A673 (cell line): ENCODE data around the gene VAV3. TPM values are rescaled to one million over a fixed set of nuclear protein-coding genes. Genes with fewer than 3 reads are reported as not detected.

Experiments
- BruUV-seq: library from RNA; stranded (reverse); fragments of 400-500 nt; replicated peaks from 2 replicates; lab custom pipeline; 2021; lab: Mats Ljungman, UMichigan
- CTCF ChIA-PET: fragments of 300-600 bp; sonication (Branson Sonifier 250); formaldehyde crosslinking; loops from one replicate; lab custom pipeline; 2022; ENCODE audit warnings: antibody characterized with exemption; lab: Charles Lee
- POLR2A ChIA-PET: fragments of 300-600 bp; sonication (Branson Sonifier 250); formaldehyde crosslinking; loops from one replicate; lab custom pipeline; 2022; ENCODE audit warnings: antibody characterized with exemption; ENCODE audit not compliant: low non-redundant PET; lab: Charles Lee
- DNase-seq: peaks from one replicate; pipeline ENCODE4 v3.0.0-alpha.2; 2015; ENCODE audit warnings: low spot score
- H3K27ac ChIP-seq: fragments of 200-600 bp; sonication (generic); 2 replicates; pipeline ENCODE4 v1.5.1; 2016; ENCODE audit warnings: mixed run types, low read depth, mild to moderate bottlenecking, mixed read lengths, antibody characterized with exemption, low read length; ENCODE audit not compliant: poor library complexity, severe bottlenecking
- H3K27me3 ChIP-seq: fragments of 200-600 bp; sonication (generic); replicated peaks from 2 replicates; pipeline ENCODE4 v1.6.1; 2017; ENCODE audit warnings: mixed run types, low read depth, mild to moderate bottlenecking, mixed read lengths, antibody characterized with exemption, low read length; ENCODE audit not compliant: insufficient read depth, poor library complexity
- H3K36me3 ChIP-seq: fragments of 200-600 bp; sonication (generic); 2 replicates; pipeline ENCODE4 v1.6.1; 2016; ENCODE audit warnings: mixed run types, mild to moderate bottlenecking, mixed read lengths, antibody characterized with exemption, low read length; ENCODE audit not compliant: insufficient read depth, poor library complexity, severe bottlenecking
- H3K4me1 ChIP-seq: fragments of 200-600 bp; sonication (generic); 2 replicates; pipeline ENCODE4 v1.6.1; 2017; ENCODE audit warnings: mixed run types, mild to moderate bottlenecking, mixed read lengths, antibody characterized with exemption, low read length; ENCODE audit not compliant: insufficient read depth, poor library complexity, severe bottlenecking
- H3K4me3 ChIP-seq: fragments of 200-600 bp; sonication (generic); 2 replicates; pipeline ENCODE4 v1.5.1; 2016; ENCODE audit warnings: low read depth, mixed run types, mild to moderate bottlenecking, mixed read lengths, low read length; ENCODE audit not compliant: poor library complexity, severe bottlenecking
- H3K9me3 ChIP-seq: fragments of 200-600 bp; sonication (generic); 2 replicates; pipeline ENCODE4 v1.6.1; 2016; ENCODE audit warnings: mixed run types, low read depth, mild to moderate bottlenecking, mixed read lengths, antibody characterized with exemption, low read length; ENCODE audit not compliant: poor library complexity, severe bottlenecking
- CTCF ChIP-seq: fragments of 300-800, 200-600 bp; sonication (generic); conservative IDR thresholded peaks from 2 replicates; pipeline ENCODE4 v1.5.1; 2017; ENCODE audit warnings: low read depth, mild to moderate bottlenecking, antibody characterized with exemption, low read length, moderate library complexity, mixed read lengths
- EZH2 ChIP-seq: fragments of 200-600 bp; sonication (generic); IDR thresholded peaks from 2 replicates; pipeline ENCODE4 v1.6.1; 2017; ENCODE audit warnings: borderline replicate concordance, low read depth, mild to moderate bottlenecking, mixed read lengths, antibody characterized with exemption, low read length; ENCODE audit not compliant: poor library complexity, severe bottlenecking
- intact Hi-C: fragments of 100-400 bp; cut with micrococcal nuclease; formaldehyde crosslinking; loops from one replicate; pipeline ENCODE4 v1.10.0; 2022; ENCODE audit not compliant: unreplicated experiment
- total RNA-seq: library from RNA; stranded (reverse); gene quantifications from 2 replicates; pipeline ENCODE4 v1.2.3, GENCODE V29; 2021

The VAV3 gene
- total RNA-seq, 1 experiment from 2014 or later = 0.30 TPM

GRCh38 chr1:107604825-107605224 is 360.2 kb downstream of the VAV3 start:
- H3K4me3 ChIP-seq = no peak overlapping the region
- H3K9me3 ChIP-seq = no peaks in the 10 kb centered on the region
- CTCF ChIA-PET = no interaction called here
- POLR2A ChIA-PET = no interaction called here
- H3K27me3 ChIP-seq = no peaks in the 10 kb centered on the region
- TF ChIP-seq CTCF = no peak
- no peak for TF ChIP-seq EZH2
- no peaks in the 10 kb centered on the region for H3K4me1 ChIP-seq
- no TSS peak for BruUV-seq
- no peaks in the 10 kb centered on the region for H3K36me3 ChIP-seq
- no peak for DNase-seq
- no peak overlapping the region for H3K27ac ChIP-seq
- intact Hi-C loops = no loop called here

- no peaks in the 10 kb centered on the region for H3K27me3 ChIP-seq
- H3K9me3 ChIP-seq = no peaks in the 10 kb centered on the region
- intact Hi-C loops = no loop called here
- BruUV-seq = no TSS peak
- H3K36me3 ChIP-seq = no peaks in the 10 kb centered on the region
- ChIA-PET POLR2A (no interaction called here), CTCF (no interaction called here)
- H3K4me1 ChIP-seq = no peaks in the 10 kb centered on the region
- no peak overlapping the region for H3K27ac ChIP-seq
- H3K4me3 ChIP-seq = no peak overlapping the region
- no peak for DNase-seq
- no peak for TF ChIP-seq CTCF
Observed at GRCh38 chr1:107600607-107601160, 364.3 kb downstream of the VAV3 start.

GRCh38 chr1:107599220-107599619 is 365.8 kb downstream of the VAV3 start:
- Histone ChIP-seq H3K4me3 (no peak overlapping the region), H3K9me3 (no peaks in the 10 kb centered on the region), H3K36me3 (no peaks in the 10 kb centered on the region), H3K27ac (no peak overlapping the region), H3K4me1 (no peaks in the 10 kb centered on the region), H3K27me3 (no peaks in the 10 kb centered on the region)
- ChIA-PET POLR2A (no interaction called here), CTCF (no interaction called here)
- no TSS peak for BruUV-seq
- TF ChIP-seq EZH2 = no peak
- TF ChIP-seq CTCF = no peak
- no peak for DNase-seq
- intact Hi-C loops = no loop called here
